Small intestine (tissue), 7 donors: ENCODE results near the gene AK5. TPM values are rescaled to one million over a fixed set of nuclear protein-coding genes. Genes with fewer than 3 reads are reported as not detected.

Experiments used
- DNase-seq, 2 donors: peaks; one replicate each; pipeline versions ENCODE4 v3.0.0 to v3.0.0-alpha.2; 2013
- FAIRE-seq: peaks from 2 replicates; lab custom pipeline; 2012; peaks lifted over from hg19 to GRCh38; lab: Jason Lieb, UNC
- H3K27ac ChIP-seq, 3 donors: one replicate each; pipeline ENCODE4 v1.5.1; 2013; ENCODE audit warnings: low read length in 2 of 3, mild to moderate bottlenecking in 2 of 3, control low read depth in 1 of 3, inconsistent platforms in 1 of 3, low read depth in 1 of 3, moderate library complexity in 1 of 3
- H3K27me3 ChIP-seq, 3 donors: one replicate each; pipeline ENCODE4 v1.6.1; 2013; ENCODE audit warnings: low read length in 3 of 3, inconsistent platforms in 1 of 3; ENCODE audit not compliant: control insufficient read depth in 3 of 3, insufficient read depth in 3 of 3
- H3K36me3 ChIP-seq, 3 donors: one replicate each; pipeline ENCODE4 v1.6.1; 2013; ENCODE audit warnings: low read length in 3 of 3, inconsistent platforms in 1 of 3, low read depth in 1 of 3, mild to moderate bottlenecking in 1 of 3, moderate library complexity in 1 of 3; ENCODE audit not compliant: control insufficient read depth in 3 of 3, insufficient read depth in 2 of 3
- H3K4me1 ChIP-seq, 3 donors: one replicate each; pipeline ENCODE4 v1.6.1; 2013; ENCODE audit warnings: low read length in 2 of 3, inconsistent platforms in 1 of 3, low read depth in 1 of 3, mild to moderate bottlenecking in 1 of 3, moderate library complexity in 1 of 3; ENCODE audit not compliant: control insufficient read depth in 3 of 3, insufficient read depth in 2 of 3
- H3K4me3 ChIP-seq, 3 donors: one replicate each; pipeline ENCODE4 v1.5.1; 2013; ENCODE audit warnings: low read length in 3 of 3, control low read depth in 1 of 3, inconsistent platforms in 1 of 3, low read depth in 1 of 3, mild to moderate bottlenecking in 1 of 3, moderate library complexity in 1 of 3
- H3K9me3 ChIP-seq, 2 donors: one replicate each; pipeline ENCODE4 v1.6.1; 2013; ENCODE audit warnings: low read depth in 1 of 2, low read length in 1 of 2; ENCODE audit not compliant: control insufficient read depth in 2 of 2, insufficient read depth in 1 of 2
- WGBS, 3 donors: extraction: QIAGEN DNeasy Blood & Tissue Kit; methylation state at CpG; one replicate each; pipeline ENCODE4 v1.1.7; 2013; 5-methylcytosine and 5-hydroxymethylcytosine counted together
- polyA plus RNA-seq, 4 donors: library from polyadenylated mRNA; stranded (reverse) in 3 of 4; unstranded in 1 of 4; fragments of 200-250 nt in 3 of 4; fragments of 120-200 nt in 1 of 4; gene quantifications; one replicate each; pipeline versions ENCODE4 v1.2.1 to v1.2.3, GENCODE V29; 2013
- donor health status: healthy with polysubstance abuse.
- donor health status: control.
- donor health status: control.
- donor health status: Bipolar disorder and iron deficiency.
- donor health status: healthy.

Gene AK5
- polyA plus RNA-seq, 4 donors: 0.27 to 2.6 (median 0.61) TPM; not detected in 1

DNA sequence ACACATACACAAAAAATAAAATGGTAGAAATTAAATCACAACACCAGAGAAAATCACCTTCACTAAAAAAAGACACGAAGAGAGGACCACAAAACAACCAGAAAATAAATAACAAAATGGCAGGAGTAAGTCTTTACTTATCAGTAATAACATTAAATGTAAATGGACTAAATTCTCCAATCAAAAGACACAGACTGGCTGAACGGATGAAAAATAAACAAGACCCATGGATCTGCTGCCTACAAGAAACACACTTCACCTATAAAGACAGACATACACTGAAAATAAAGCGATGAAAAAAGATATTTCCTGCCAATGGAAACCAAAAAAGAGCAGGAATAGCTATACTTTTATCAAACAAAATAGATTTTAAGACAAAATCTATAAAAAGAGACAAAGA, 327.1 kb downstream of the AK5 start:
- FAIRE-seq (no peak), DNase-seq (no peak)
- no peak overlapping the region for H3K4me3 ChIP-seq
- H3K27ac ChIP-seq: no peak overlapping the region
- H3K4me1 ChIP-seq: peaks cover 0 to 4% (median 0%) of the 10 kb centered on the region in 3 donors
- WGBS, 3 donors: 97 to 100% (median 98%) methylated on average over 3 of the region's 3 CpGs
- H3K9me3 ChIP-seq: no peaks in the 10 kb centered on the region
- peaks cover 0 to 15% (median 0%) of the 10 kb centered on the region in 3 donors for H3K36me3 ChIP-seq
- H3K27me3 ChIP-seq: no peaks in the 10 kb centered on the region

Other genes starting within 250 kb of the AK5 start
- gene PIGK, start 62.6 kb upstream of the AK5 start, polyA plus RNA-seq: 10 to 100 TPM in 2 of 4 donors, 1 to 10 TPM in 2; 2.7 to 23.9 (median 9.4) TPM